ENCODE results near the gene S100P. TPM values are rescaled to one million over a fixed set of nuclear protein-coding genes. Genes with fewer than 3 reads are reported as not detected.
"Not testable (repeated sequence)": the region's sequence is repeated elsewhere in the genome, so short reads cannot be mapped to it uniquely, and the experiment has no call there.

Gene S100P
- total and polyA plus RNA-seq, 5 donors from 2014 or later: 1.2 to 4.1 (median 1.5) TPM; not detected in 2

GRCh38 chr4:6721121-6721520, 27.4 kb downstream of the S100P start:
- peak overlapping the region in 3 of 4 donors; percentile 10 to 59 (median 50) for H3K4me3 Mint-ChIP-seq
- no peaks in the 10 kb centered on the region for H3K27me3 ChIP-seq (ENCODE audit: control insufficient read depth, insufficient read depth, low read length)
- H3K4me1 Mint-ChIP-seq: peaks cover 6 to 34% (median 15%) of the 10 kb centered on the region in 4 donors
- peak overlapping the region in 2 of 3 donors; percentile 55 to 76 for H3K27ac Mint-ChIP-seq
- peaks cover 27% of the 10 kb centered on the region for H3K4me1 ChIP-seq (ENCODE audit: control insufficient read depth, insufficient read depth, low read length, poor library complexity, severe bottlenecking)
- DNase-seq (no peak), ATAC-seq (ENCODE audit: low read depth in 2 of 2) (no peak)
- H3K36me3 ChIP-seq (ENCODE audit: control insufficient read depth, insufficient read depth, low read length): peaks cover 3% of the 10 kb centered on the region
- no peaks in the 10 kb centered on the region for H3K9me3 ChIP-seq (ENCODE audit: control insufficient read depth in 2 of 2, low read length in 2 of 2)
- H3K27ac ChIP-seq (ENCODE audit: insufficient read depth, low read length, poor library complexity, severe bottlenecking): no peak overlapping the region
- no peaks in the 10 kb centered on the region for H3K9me3 Mint-ChIP-seq
- no peak overlapping the region for H3K4me3 ChIP-seq (ENCODE audit: low read depth, low read length)
- no peaks in the 10 kb centered on the region for H3K27me3 Mint-ChIP-seq
- H3K36me3 Mint-ChIP-seq: peaks cover 10% of the 10 kb centered on the region

- Histone ChIP-seq H3K9me3 (ENCODE audit: control insufficient read depth in 2 of 2, low read length in 2 of 2) (no peaks in the 10 kb centered on the region), H3K27ac (ENCODE audit: insufficient read depth, low read length, poor library complexity, severe bottlenecking) (no peak overlapping the region), H3K4me1 (ENCODE audit: control insufficient read depth, insufficient read depth, low read length, poor library complexity, severe bottlenecking) (peaks cover 15% of the 10 kb centered on the region), H3K36me3 (ENCODE audit: control insufficient read depth, insufficient read depth, low read length) (peaks cover 3% of the 10 kb centered on the region), H3K4me3 (ENCODE audit: low read depth, low read length) (no peak overlapping the region), H3K27me3 (ENCODE audit: control insufficient read depth, insufficient read depth, low read length) (no peaks in the 10 kb centered on the region)
- Mint-ChIP-seq H3K9me3 (no peaks in the 10 kb centered on the region), H3K4me3 (no peak overlapping the region), H3K27me3 (no peaks in the 10 kb centered on the region), H3K4me1 (peaks cover 6 to 29% (median 13%) of the 10 kb centered on the region in 4 donors), H3K36me3 (peaks cover 10% of the 10 kb centered on the region), H3K27ac (no peak overlapping the region)
- no peak for ATAC-seq (ENCODE audit: low read depth in 2 of 2)
- DNase-seq: no peak
These were observed 29.2 kb downstream of the S100P start for GRCh38 chr4:6722891-6723290.

DNA sequence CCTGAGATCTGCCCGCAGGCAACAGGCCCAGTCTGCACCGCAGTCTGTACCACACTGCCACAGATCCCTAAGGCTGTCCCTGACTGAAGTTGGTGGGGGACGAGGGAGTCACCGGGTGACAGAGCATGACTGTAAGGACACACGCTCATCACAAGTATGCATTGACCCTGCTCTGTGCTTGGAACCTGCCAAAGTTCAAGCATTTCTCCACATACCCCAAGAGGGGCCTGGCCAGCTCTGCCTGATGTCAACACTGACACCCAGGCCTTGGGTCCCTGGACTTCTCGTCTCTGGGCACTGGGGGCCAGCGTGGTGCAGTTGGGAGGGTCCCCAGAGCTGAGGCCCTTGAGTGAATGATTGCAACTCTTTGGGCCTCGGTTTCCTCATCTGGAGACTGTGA, 30.2 kb downstream of the S100P start:
- ATAC-seq (ENCODE audit: low read depth in 2 of 2) (no peak), DNase-seq (no peak)
- Mint-ChIP-seq H3K4me3 (no peak overlapping the region), H3K27me3 (no peaks in the 10 kb centered on the region), H3K36me3 (peaks cover 4% of the 10 kb centered on the region), H3K9me3 (no peaks in the 10 kb centered on the region), H3K4me1 (peaks cover 6 to 31% (median 15%) of the 10 kb centered on the region in 4 donors), H3K27ac (no peak overlapping the region)
- Histone ChIP-seq H3K36me3 (ENCODE audit: control insufficient read depth, insufficient read depth, low read length) (no peaks in the 10 kb centered on the region), H3K27ac (ENCODE audit: insufficient read depth, low read length, poor library complexity, severe bottlenecking) (no peak overlapping the region), H3K4me1 (ENCODE audit: control insufficient read depth, insufficient read depth, low read length, poor library complexity, severe bottlenecking) (peaks cover 16% of the 10 kb centered on the region), H3K4me3 (ENCODE audit: low read depth, low read length) (no peak overlapping the region), H3K9me3 (ENCODE audit: control insufficient read depth in 2 of 2, low read length in 2 of 2) (no peaks in the 10 kb centered on the region), H3K27me3 (ENCODE audit: control insufficient read depth, insufficient read depth, low read length) (no peaks in the 10 kb centered on the region)

DNA sequence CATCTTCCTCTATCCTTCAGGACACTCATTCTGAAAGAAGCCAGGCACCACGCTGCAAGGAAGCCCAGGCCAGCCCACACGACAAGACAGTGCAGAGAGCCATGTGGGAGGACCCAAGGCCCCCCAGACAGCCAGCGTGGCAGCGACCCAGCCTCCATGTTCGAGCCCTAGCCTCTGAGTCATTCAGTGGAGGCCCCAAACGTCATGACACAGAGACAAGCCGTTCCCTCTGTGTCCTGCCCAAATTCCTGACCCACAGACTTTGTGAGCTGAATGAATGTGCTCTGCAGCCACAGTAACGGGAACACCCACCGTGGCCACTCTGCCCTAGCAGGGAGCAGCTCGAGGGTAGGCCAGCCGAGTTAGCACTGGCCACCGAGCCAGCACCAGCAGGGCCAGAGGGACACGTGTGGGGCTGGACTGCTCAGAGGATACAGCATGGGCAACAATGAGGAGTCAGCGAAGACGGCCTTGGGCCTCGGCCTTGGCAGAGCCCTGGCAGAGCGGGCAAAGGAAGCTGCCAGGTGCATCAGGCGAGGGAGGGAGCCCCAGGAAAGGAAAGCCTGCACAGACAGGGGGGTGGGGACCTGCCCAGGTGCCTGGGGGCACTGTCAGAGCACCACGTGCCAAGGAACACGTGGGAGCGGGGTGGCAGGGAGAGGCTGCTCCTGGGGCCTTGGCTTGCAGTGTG, 30.9 kb downstream of the S100P start:
- H3K27me3 Mint-ChIP-seq: no peaks in the 10 kb centered on the region

DNA sequence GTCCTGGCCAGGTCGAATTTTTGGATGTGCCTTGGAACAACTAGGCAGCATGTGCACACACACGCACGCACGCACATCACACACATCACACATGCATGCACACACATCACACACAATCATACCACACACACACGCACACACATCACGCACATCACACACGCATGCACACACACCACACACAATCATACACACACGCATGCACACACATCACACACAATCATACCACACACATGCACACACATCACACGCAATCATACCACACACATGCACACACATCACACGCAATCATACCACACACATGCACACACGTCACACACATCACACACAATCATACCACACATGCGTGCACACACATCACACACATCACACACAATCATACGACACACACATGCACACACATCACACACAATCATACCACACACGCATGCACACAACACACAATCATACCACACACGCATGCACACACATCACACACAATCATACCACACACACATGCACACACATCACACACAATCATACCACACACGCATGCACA, 31.8 kb downstream of the S100P start:
- H3K9me3 Mint-ChIP-seq; DNase-seq; H3K9me3 ChIP-seq (ENCODE audit: control insufficient read depth in 2 of 2, low read length in 2 of 2); H3K27me3 Mint-ChIP-seq; H3K4me3 ChIP-seq (ENCODE audit: low read depth, low read length); H3K4me3 Mint-ChIP-seq; H3K27me3 ChIP-seq (ENCODE audit: control insufficient read depth, insufficient read depth, low read length); H3K36me3 ChIP-seq (ENCODE audit: control insufficient read depth, insufficient read depth, low read length); H3K36me3 Mint-ChIP-seq; H3K27ac Mint-ChIP-seq; ATAC-seq (ENCODE audit: low read depth in 2 of 2); H3K4me1 ChIP-seq (ENCODE audit: control insufficient read depth, insufficient read depth, low read length, poor library complexity, severe bottlenecking); H3K27ac ChIP-seq (ENCODE audit: insufficient read depth, low read length, poor library complexity, severe bottlenecking): not testable (repeated sequence)
- peaks cover 0 to 29% (median 7%) of the 10 kb centered on the region in 4 donors for H3K4me1 Mint-ChIP-seq

More for the DNA sequence above, 30.9 kb downstream of the S100P start:
- H3K27ac Mint-ChIP-seq: no peak overlapping the region
- H3K4me3 Mint-ChIP-seq: no peak overlapping the region
- H3K36me3 Mint-ChIP-seq: no peaks in the 10 kb centered on the region
- no peaks in the 10 kb centered on the region for H3K9me3 Mint-ChIP-seq
- ATAC-seq (ENCODE audit: low read depth in 2 of 2): no peak
- Histone ChIP-seq H3K36me3 (ENCODE audit: control insufficient read depth, insufficient read depth, low read length) (no peaks in the 10 kb centered on the region), H3K27me3 (ENCODE audit: control insufficient read depth, insufficient read depth, low read length) (no peaks in the 10 kb centered on the region), H3K4me3 (ENCODE audit: low read depth, low read length) (no peak overlapping the region), H3K9me3 (ENCODE audit: control insufficient read depth in 2 of 2, low read length in 2 of 2) (no peaks in the 10 kb centered on the region), H3K4me1 (ENCODE audit: control insufficient read depth, insufficient read depth, low read length, poor library complexity, severe bottlenecking) (peaks cover 16% of the 10 kb centered on the region), H3K27ac (ENCODE audit: insufficient read depth, low read length, poor library complexity, severe bottlenecking) (no peak overlapping the region)
- peaks cover 0 to 30% (median 11%) of the 10 kb centered on the region in 4 donors for H3K4me1 Mint-ChIP-seq
- DNase-seq: no peak

GRCh38 chr4:6727081-6727942, 33.6 kb downstream of the S100P start:
- H3K9me3 ChIP-seq (ENCODE audit: control insufficient read depth in 2 of 2, low read length in 2 of 2): no peaks in the 10 kb centered on the region
- no peak for ATAC-seq (ENCODE audit: low read depth in 2 of 2)
- peaks cover 7% of the 10 kb centered on the region for H3K4me1 ChIP-seq (ENCODE audit: control insufficient read depth, insufficient read depth, low read length, poor library complexity, severe bottlenecking)
- no peaks in the 10 kb centered on the region for H3K27me3 Mint-ChIP-seq
- peak overlapping the region in 1 of 4 donors; percentile 33 for H3K4me3 Mint-ChIP-seq
- DNase-seq: no peak
- no peak overlapping the region for H3K27ac ChIP-seq (ENCODE audit: insufficient read depth, low read length, poor library complexity, severe bottlenecking)
- H3K27me3 ChIP-seq (ENCODE audit: control insufficient read depth, insufficient read depth, low read length): no peaks in the 10 kb centered on the region
- no peaks in the 10 kb centered on the region for H3K9me3 Mint-ChIP-seq
- no peak overlapping the region for H3K4me3 ChIP-seq (ENCODE audit: low read depth, low read length)
- peak overlapping the region in 2 of 3 donors; percentile 47 to 69 for H3K27ac Mint-ChIP-seq
- no peaks in the 10 kb centered on the region for H3K36me3 Mint-ChIP-seq
- no peaks in the 10 kb centered on the region for H3K36me3 ChIP-seq (ENCODE audit: control insufficient read depth, insufficient read depth, low read length)
- peaks cover 0 to 27% (median 7%) of the 10 kb centered on the region in 4 donors for H3K4me1 Mint-ChIP-seq

DNA sequence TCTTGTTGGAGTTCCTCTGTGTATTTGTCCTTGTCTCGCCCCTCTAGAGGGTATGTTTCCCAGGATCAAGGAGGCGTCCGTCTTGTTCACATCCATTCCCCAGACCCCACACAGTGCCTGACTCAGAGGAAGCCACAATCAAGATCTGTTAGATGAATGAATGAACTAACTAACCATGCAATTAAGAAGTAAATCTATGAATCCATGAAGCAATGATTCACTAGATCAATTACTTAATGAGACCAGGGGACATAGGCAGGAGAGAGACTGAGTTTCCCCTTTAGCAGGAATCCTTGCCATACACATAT, 34.2 kb downstream of the S100P start:
- H3K4me1 ChIP-seq (ENCODE audit: control insufficient read depth, insufficient read depth, low read length, poor library complexity, severe bottlenecking): peaks cover 7% of the 10 kb centered on the region
- Mint-ChIP-seq H3K27ac (peak overlapping the region in 2 of 3 donors; percentile 47 to 69), H3K27me3 (no peaks in the 10 kb centered on the region), H3K4me1 (peaks cover 0 to 25% (median 7%) of the 10 kb centered on the region in 4 donors), H3K9me3 (no peaks in the 10 kb centered on the region), H3K36me3 (no peaks in the 10 kb centered on the region), H3K4me3 (peak overlapping the region in 1 of 4 donors; percentile 33)
- H3K27me3 ChIP-seq (ENCODE audit: control insufficient read depth, insufficient read depth, low read length): no peaks in the 10 kb centered on the region
- H3K4me3 ChIP-seq (ENCODE audit: low read depth, low read length): no peak overlapping the region
- no peak for ATAC-seq (ENCODE audit: low read depth in 2 of 2)
- DNase-seq: no peak
- no peaks in the 10 kb centered on the region for H3K36me3 ChIP-seq (ENCODE audit: control insufficient read depth, insufficient read depth, low read length)
- no peak overlapping the region for H3K27ac ChIP-seq (ENCODE audit: insufficient read depth, low read length, poor library complexity, severe bottlenecking)
- no peaks in the 10 kb centered on the region for H3K9me3 ChIP-seq (ENCODE audit: control insufficient read depth in 2 of 2, low read length in 2 of 2)

Data from CD4-positive, CD25-positive, alpha-beta regulatory T cell (primary cell).